Activated T-helper 9 cell treated with anti-CD3 and anti-CD28 coated beads, Interleukin-2, amount 50 U/mL, for 16 hours (primary cell): ENCODE measurements around the gene TMEM229B.

Experiments used
- DNase-seq: peaks from one replicate; pipeline ENCODE4 v3.0.0-alpha.2; 2020; ENCODE audit warnings: low read depth

TMEM229B gene

DNA sequence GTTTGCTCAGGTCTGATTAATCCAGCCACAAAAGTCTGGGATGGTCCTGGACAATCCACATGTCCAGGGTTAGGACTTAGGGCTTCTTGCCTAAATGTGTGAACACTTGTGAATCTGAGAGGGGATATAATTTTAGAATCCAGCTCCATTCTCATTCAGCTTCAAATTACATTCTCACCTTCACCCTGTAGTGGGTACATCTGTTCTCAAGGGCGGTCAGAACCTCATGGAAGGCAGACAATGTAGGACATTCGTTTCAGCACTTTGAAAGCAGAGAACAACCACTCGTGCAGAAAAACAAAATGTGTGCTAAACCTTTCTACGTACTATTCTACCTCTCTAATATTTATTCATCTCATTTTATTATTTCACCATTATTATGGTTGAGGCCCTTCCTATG is 1.2 kb downstream of the TMEM229B start:
- no peak for DNase-seq

DNA sequence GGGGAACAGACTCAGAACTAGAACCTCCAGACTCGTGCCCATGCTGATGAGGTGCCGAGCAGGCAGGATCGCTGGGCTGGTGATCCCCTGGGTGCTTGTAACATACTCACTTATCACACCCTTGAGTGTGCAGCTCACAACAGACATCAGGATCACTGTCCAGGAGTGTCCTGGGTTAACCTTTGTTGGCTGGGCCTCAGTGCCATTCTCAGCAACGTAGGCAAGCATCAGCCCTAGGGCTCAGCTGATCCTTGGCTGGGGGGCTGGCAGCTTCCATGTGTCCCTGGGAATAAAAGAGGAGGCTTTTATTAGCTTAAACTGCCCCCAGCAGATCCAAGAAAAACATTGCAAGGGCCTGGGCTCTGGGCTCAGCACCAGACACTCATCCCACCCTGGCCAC is 1.6 kb downstream of the TMEM229B start:
- DNase-seq: no peak

DNA sequence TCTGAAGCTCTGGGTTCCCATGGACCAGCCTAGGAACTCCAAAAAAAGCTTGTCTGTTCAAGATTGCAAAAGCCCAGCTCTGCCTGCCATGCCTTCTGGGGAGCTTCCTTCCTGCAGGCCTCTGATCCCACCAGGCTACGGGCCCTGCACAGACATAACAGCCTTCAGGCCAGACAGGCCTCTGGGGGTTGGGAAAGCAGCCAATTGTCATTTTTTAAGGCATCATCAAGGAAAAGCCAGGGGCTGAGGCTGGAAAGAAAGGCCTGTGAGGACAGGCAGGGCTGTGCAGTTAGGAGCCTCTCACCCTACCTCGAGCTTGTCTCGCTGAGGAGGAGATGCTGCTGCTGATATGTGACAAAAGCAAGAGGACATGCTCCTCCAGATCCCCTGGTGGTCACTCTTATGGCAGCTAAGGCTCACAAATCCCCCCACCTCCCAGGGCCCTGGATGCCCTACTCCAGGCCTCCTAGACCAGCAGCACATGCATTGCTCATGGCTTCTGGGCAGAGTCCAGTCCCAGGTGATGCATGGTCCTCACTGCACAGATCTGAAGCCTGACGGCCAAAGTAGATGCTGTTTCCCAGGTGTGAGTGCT is 2.9 kb downstream of the TMEM229B start:
- DNase-seq: no peak

DNA sequence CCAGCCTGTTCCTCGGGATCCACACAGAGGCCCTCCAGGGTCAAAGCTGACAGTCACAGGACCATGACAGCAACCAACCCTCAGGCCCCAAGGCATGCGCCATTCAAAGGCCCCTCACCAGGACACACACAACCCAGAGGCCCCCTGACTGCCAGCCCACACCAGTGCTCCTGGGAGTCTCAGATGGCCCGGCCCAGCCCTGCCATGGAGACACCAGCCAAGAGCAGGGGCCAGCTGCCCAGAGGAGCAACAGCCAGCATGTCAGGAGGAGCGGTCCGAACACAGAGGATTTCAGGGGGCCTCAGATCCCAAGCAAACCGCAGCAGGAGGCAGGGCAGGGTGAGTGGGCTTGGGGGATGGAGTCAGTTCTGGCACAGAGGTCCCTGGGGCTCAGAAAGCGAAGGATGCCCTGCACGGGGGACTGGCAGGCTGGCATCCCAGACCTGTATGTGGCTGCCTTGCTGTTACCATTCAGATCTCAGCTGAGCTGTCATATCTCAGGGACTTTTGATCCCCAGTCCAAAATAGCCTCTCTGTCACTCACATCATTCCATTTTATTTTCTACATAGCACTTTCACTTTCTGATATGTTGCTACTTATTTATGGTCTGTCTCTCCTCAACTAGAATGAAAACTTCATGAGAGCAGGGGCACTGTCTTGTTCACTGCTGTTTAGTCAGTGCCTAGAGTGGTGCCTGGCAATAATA is 4.8 kb downstream of the TMEM229B start:
- no peak for DNase-seq

GRCh38 chr14:67482231-67483164 is 6.0 kb downstream of the TMEM229B start:
- no peak for DNase-seq

- no peak for DNase-seq
These were observed 8.5 kb downstream of the TMEM229B start for GRCh38 chr14:67480011-67480410.

DNA sequence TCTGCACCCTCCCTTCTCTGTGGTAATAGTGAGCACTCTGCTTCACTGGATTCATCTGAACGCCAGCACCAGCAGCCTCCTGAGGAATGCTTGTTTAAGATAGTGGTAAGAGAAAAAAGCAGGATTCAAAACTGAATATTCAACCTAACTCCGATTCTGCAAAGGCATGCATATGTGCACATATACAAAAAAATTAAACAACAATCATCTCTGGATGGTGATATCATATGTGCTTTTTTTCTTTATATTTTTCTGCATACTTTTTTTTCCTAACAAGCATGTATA is 9.8 kb downstream of the TMEM229B start:
- DNase-seq: no peak

DNA sequence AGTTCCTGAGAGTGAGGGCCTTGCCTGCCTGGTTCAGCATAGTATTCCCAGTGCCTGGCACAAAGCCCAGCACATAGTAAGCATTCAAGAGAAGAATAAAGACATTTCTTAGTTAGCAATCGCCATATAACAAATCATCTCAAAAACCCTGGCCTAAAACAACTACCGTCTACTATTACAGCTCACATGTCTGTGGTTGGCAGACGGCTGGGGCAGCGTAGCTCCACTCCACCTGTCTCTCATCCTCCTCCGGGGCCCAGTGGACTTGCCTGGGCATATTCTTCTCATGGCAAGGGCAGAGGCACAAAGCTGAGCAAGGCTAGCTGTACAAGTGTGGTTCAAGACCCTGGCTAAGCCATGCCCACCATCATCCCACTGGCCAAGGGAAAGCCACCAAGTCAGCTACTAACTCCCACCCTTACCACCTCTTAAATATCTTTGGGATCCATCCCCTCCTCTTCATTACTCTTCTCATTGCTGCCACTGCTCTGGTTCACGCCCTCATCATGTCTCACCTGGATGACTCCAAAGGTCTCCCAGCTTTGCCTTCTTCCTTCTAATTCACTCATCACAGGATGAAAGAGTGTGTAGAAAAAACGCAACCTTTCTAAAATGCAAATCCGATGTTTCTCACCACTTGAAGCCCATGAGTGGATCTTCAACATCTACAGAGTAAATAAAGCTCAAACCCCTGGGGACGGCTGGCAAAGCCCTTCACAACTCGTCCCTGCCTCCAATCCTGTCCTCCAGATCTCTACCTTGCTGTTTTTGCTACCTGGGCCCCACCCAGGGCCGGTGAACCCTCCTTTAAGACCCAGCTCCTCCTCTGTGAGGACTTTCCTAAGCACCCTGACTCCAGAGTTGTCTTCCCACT is 10.4 kb downstream of the TMEM229B start:
- DNase-seq: no peak

DNA sequence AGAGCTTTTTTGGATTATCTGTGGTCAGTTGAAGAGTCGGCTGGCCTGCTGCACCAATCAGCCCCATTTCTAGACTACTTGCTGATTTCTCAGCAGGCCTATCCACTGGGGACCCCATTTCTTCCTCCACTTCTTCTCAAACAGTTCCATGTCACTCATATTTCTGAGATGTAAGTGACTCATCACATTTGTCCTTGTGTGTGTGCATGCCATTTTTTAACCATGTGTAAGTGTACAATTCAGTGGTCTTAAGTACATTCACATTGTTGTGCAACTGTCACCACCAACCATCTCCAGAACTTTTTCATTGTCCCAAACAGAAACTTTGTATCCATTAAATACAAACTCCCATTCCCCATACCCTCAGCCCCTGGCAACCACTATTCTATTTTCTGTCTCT is 14.2 kb downstream of the TMEM229B start:
- no peak for DNase-seq

DNA sequence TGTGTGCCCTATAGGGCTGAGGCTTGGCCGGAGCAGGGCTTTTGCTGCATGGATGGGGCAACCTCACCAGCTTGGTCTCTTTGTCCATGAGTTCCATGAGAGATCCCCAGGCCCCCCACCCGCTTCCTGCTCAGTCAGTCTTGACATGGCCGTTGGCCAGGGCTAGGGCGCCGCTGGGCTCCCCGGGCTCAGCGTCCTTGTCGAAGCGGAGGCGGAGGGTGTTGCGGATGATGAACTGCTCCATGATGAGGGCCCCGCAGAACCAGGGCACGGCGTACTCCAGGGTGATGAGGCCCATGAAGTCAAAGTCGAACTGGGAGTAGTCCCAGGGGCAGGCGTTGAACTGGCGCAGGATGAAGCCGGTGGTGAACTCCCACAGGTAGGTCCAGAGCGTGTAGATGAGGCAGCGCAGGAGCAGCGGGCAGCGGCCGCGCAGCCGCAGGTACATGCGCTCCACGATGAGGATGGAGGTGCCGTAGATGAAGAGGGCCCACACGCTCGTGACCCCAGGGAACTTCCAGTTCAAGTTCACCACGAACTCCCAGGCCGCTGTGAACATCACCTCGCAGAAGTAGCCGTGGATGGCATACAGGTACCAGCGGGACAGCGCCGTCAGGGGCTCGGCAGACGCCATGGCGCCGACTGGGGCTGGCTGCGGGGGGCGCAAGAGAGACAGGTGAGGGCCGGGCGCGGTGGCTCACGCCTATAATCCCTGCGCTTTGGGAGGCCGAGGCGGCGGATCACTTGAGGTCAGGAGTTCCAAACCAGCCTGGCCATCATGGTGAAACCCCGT is 15.0 kb downstream of the TMEM229B start:
- no peak for DNase-seq

DNA sequence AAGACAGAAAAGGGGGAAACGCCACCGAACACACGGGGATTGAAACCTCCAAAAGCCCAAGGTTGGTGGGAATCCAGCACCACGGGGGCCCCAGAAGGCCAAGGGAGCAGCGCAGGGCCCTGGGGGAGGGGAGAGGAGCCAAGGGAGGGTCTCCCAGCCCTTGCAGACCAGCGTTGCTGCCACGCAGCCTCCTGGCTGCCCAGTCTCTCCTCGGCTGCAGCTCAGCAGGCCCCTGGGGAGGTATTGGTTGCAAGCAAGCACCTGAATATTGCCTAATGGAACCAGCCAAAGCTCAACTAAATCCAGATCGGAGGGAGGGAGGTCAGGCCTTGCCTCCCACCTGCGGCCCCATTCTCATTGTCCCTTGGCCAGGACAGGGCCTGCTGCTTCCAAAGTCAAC is 15.8 kb downstream of the TMEM229B start:
- no peak for DNase-seq

GRCh38 chr14:67469954-67470353 is 18.6 kb downstream of the TMEM229B start:
- DNase-seq: no peak

DNA sequence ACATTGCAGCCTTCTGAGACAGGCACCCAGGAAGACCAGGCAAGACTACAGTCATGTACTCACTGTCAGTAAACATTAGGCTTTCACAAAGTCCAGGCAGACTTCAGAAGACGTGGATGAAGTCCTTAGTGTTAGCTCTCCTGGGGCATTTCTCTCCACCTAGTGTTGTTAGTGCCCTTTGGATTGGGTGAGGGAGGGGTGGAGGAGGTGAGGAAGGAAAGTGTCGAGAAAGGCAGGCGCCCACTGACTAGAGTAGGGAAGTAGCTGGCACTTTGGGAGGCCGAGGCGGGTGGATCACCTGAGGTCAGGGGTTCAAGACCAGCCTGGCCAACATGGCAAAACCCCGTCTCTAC is 20.2 kb downstream of the TMEM229B start:
- no peak for DNase-seq

GRCh38 chr14:67467134-67467533 is 21.4 kb downstream of the TMEM229B start:
- no peak for DNase-seq

- DNase-seq: no peak
These were observed 23.6 kb downstream of the TMEM229B start for GRCh38 chr14:67464879-67465278.

- no peak for DNase-seq
These were observed 24.1 kb downstream of the TMEM229B start for GRCh38 chr14:67464377-67464776.

DNA sequence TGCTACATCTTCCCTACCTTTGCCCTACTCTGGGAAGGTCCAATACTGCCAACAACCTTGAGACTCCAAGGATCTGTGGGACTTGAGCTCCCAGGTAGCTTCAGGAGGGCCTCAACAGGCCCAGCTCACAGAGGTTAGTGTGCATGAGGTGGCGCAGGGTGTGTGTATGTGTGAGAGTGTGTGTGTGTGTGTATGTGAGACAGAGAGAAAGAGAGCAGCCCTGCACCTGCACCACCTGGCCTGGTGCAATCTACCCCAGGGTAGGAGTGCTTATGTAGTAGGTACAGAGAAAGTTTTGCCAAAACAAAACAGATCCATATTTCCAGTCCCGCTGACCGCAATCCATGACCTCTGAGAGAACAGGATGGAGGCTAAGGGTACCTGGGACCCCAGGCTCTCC is 24.6 kb downstream of the TMEM229B start:
- DNase-seq: no peak

GRCh38 chr14:67461996-67462395 is 26.5 kb downstream of the TMEM229B start:
- DNase-seq: no peak

GRCh38 chr14:67461341-67461985 is 27.1 kb downstream of the TMEM229B start:
- no peak for DNase-seq

GRCh38 chr14:67459336-67459735 is 29.2 kb downstream of the TMEM229B start:
- no peak for DNase-seq

GRCh38 chr14:67457782-67458181 is 30.7 kb downstream of the TMEM229B start:
- DNase-seq: no peak
